ENCODE data around the gene FPGS.

The FPGS gene

GRCh38 chr9:127790094-127790855, 12.4 kb upstream of the FPGS start:
- no peak for DNase-seq

- peak; percentile 28 for DNase-seq
Observed at GRCh38 chr9:127791085-127791484, 11.6 kb upstream of the FPGS start.

GRCh38 chr9:127792417-127793031, 10.2 kb upstream of the FPGS start:
- no peak for DNase-seq

- peak; percentile 60 for DNase-seq
Observed at GRCh38 chr9:127793093-127793708, 9.5 kb upstream of the FPGS start.

- peak; percentile 38 for DNase-seq
Observed at GRCh38 chr9:127794001-127794791, 8.5 kb upstream of the FPGS start.

- peak; percentile 49 for DNase-seq
Observed at GRCh38 chr9:127796225-127796813, 6.4 kb upstream of the FPGS start.

- DNase-seq = peak; percentile 46
Observed at GRCh38 chr9:127796852-127797370, 5.8 kb upstream of the FPGS start.

GRCh38 chr9:127801955-127802575, 617 bp upstream of the FPGS start:
- DNase-seq = peak; percentile 88

GRCh38 chr9:127803507-127804352, 1.0 kb downstream of the FPGS start:
- peak; percentile 60 for DNase-seq

- DNase-seq = peak; percentile 69
Observed at GRCh38 chr9:127805620-127806019, 2.9 kb downstream of the FPGS start.

GRCh38 chr9:127806871-127807270, 4.2 kb downstream of the FPGS start:
- no peak for DNase-seq

- DNase-seq = no peak
Observed at GRCh38 chr9:127808347-127809001, 5.8 kb downstream of the FPGS start.

GRCh38 chr9:127809002-127809539, 6.4 kb downstream of the FPGS start:
- peak; percentile 32 for DNase-seq

GRCh38 chr9:127809540-127810377, 7.1 kb downstream of the FPGS start:
- DNase-seq = no peak

- no peak for DNase-seq
Observed at GRCh38 chr9:127810378-127811187, 7.9 kb downstream of the FPGS start.

GRCh38 chr9:127812011-127812410, 9.3 kb downstream of the FPGS start:
- DNase-seq = no peak

- no peak for DNase-seq
Observed at GRCh38 chr9:127812936-127813675, 10.4 kb downstream of the FPGS start.
